NB4 (cell line): ENCODE results near the gene LPAR3.

ENCODE experiments used
- CTCF ChIP-seq: IDR thresholded peaks from one replicate; pipeline ENCODE4 v1.5.1; 2012; ENCODE audit warnings: low read depth, low read length
- POLR2A ChIP-seq: IDR thresholded peaks from 2 replicates; pipeline ENCODE4 v1.6.1; 2011; ENCODE audit warnings: mild to moderate bottlenecking; ENCODE audit not compliant: insufficient read length; ENCODE audit errors: extremely low read depth

GRCh38 chr1:84842748-84843231, 50.2 kb downstream of the LPAR3 start:
- TF ChIP-seq CTCF: no peak
- TF ChIP-seq POLR2A: no peak
